Peyer's patch (tissue), 4 donors: Measurements from ENCODE around the gene HCRTR1.

Experiments used
- POLR2A ChIP-seq, 2 donors: fragments of 450-650 bp; IDR thresholded peaks; one replicate each; pipeline ENCODE4 v1.5.1; 2017; ENCODE audit warnings: antibody characterized with exemption in 2 of 2, mild to moderate bottlenecking in 2 of 2, moderate library complexity in 2 of 2
- TF ChIP-seq, protein P1 (sequence below), 6 experiments: fragments of 450-650 bp in 4 of 6; fragments of 200-600 bp in 2 of 6; sonication (generic) in 1 of 6; IDR thresholded peaks; one replicate each; pipeline ENCODE4 v1.5.1; 2017 to 2019; ENCODE audit warnings: antibody characterized with exemption in 6 of 6, mild to moderate bottlenecking in 3 of 6, moderate library complexity in 1 of 6

DNA sequence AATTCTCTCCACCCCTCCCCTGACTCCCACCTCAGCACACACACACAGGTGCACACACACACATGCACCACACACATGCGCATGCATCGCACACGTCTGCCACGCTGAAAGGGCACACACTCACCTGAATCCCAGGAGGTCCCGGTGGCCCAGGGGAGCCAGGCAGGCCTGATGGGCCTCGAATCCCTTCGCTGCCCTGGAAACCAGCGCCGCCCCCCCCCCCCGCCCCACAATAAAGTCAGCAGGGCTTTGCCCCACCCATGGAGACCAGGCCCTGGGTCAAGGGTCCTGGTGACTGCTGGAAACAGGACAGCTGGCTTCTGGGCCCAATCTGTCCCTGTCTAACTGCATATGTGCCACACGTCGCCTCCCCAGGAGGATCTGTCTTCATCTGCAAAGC, 45.0 kb downstream of the HCRTR1 start:
- TF ChIP-seq, protein P1, sequence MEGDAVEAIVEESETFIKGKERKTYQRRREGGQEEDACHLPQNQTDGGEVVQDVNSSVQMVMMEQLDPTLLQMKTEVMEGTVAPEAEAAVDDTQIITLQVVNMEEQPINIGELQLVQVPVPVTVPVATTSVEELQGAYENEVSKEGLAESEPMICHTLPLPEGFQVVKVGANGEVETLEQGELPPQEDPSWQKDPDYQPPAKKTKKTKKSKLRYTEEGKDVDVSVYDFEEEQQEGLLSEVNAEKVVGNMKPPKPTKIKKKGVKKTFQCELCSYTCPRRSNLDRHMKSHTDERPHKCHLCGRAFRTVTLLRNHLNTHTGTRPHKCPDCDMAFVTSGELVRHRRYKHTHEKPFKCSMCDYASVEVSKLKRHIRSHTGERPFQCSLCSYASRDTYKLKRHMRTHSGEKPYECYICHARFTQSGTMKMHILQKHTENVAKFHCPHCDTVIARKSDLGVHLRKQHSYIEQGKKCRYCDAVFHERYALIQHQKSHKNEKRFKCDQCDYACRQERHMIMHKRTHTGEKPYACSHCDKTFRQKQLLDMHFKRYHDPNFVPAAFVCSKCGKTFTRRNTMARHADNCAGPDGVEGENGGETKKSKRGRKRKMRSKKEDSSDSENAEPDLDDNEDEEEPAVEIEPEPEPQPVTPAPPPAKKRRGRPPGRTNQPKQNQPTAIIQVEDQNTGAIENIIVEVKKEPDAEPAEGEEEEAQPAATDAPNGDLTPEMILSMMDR (IDR thresholded peaks at IDR 0.05): no peak
- TF ChIP-seq POLR2A (IDR thresholded peaks at IDR 0.05): no peak
